Fibroblast of mammary gland (primary cell): Measurements from ENCODE around the gene IL23A.
"Not testable (repeated sequence)": the region's sequence is repeated elsewhere in the genome, so short reads cannot be mapped to it uniquely, and the experiment has no call there.

Experiments
- DNase-seq: peaks from one replicate; pipeline ENCODE4 v3.0.0-alpha.2; 2010; ENCODE audit warnings: low read depth
- H3K4me3 ChIP-seq: 2 replicates; pipeline ENCODE4 v1.5.1; 2011; ENCODE audit warnings: low read depth, mild to moderate bottlenecking, low read length, moderate library complexity; ENCODE audit not compliant: control insufficient read depth
- TF ChIP-seq, protein P1 (sequence below): conservative IDR thresholded peaks from 2 replicates; pipeline ENCODE4 v1.5.1; 2011; ENCODE audit warnings: low read depth, low read length, inconsistent platforms; ENCODE audit not compliant: control insufficient read depth, insufficient read depth

IL23A gene

GRCh38 chr12:56334490-56334793 lies 4.2 kb upstream of the IL23A start:
- no peak for DNase-seq
- TF ChIP-seq, protein P1, sequence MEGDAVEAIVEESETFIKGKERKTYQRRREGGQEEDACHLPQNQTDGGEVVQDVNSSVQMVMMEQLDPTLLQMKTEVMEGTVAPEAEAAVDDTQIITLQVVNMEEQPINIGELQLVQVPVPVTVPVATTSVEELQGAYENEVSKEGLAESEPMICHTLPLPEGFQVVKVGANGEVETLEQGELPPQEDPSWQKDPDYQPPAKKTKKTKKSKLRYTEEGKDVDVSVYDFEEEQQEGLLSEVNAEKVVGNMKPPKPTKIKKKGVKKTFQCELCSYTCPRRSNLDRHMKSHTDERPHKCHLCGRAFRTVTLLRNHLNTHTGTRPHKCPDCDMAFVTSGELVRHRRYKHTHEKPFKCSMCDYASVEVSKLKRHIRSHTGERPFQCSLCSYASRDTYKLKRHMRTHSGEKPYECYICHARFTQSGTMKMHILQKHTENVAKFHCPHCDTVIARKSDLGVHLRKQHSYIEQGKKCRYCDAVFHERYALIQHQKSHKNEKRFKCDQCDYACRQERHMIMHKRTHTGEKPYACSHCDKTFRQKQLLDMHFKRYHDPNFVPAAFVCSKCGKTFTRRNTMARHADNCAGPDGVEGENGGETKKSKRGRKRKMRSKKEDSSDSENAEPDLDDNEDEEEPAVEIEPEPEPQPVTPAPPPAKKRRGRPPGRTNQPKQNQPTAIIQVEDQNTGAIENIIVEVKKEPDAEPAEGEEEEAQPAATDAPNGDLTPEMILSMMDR: no peak
- peak overlapping the region; percentile 80 for H3K4me3 ChIP-seq

DNA sequence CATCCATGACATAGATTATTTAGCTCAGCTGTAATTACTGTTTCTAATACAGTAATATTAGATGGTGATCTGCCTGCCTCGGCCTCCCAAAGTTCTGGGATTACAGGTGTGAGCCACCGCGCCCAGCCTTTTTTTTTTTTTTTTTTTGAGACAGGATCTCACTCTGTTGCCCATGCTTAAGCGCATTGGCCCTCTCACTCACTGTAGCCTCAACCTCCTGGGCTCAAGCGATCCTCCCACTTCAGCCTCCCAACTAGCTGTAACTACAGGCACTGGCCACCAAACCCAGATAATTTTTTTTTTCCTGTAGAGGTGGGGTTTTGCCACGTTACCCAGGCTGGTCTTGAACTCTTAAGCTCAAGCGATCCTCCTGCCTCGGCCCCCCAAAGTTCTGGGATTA lies 3.2 kb upstream of the IL23A start:
- not testable (repeated sequence) for H3K4me3 ChIP-seq, DNase-seq

DNA sequence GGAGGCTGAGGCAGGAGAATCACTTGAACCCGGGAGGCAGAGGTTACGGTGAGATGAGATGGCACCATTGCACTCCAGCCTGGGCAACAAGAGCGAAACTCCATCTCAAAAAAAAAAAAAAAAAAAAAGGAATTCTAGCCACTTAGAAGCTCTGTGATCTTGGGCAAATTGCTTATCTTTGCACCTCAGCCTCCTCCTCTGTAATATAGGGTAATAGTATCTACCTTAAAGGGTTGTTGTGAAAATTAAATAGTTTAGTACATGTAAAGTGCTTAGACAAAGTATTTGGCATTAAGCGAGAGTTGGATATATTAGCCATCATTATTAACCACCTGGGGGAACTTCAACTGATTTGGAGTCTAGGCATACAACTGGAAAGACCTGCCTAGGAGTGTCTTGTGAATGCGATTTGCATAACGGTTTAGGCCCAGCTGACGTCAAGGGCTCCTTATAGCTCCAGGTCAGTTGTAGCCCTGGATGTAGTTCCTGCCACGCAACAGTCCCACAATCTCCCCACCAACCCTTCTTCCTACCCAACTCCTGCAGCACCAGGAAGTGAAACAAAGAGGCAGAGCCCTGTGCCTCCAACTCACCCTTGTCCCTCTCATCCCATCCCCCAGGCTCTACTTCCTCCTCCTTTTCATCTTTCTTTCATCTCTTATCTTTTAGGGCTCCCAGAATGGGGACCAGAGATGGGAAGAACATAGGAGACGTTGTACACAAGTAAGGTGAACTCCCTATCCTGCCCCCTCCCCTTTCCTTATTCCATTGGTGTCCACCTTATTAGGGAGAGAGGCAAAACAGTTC lies 2.1 kb upstream of the IL23A start:
- H3K4me3 ChIP-seq: no peak overlapping the region
- DNase-seq: no peak
- TF ChIP-seq, protein P1: no peak

DNA sequence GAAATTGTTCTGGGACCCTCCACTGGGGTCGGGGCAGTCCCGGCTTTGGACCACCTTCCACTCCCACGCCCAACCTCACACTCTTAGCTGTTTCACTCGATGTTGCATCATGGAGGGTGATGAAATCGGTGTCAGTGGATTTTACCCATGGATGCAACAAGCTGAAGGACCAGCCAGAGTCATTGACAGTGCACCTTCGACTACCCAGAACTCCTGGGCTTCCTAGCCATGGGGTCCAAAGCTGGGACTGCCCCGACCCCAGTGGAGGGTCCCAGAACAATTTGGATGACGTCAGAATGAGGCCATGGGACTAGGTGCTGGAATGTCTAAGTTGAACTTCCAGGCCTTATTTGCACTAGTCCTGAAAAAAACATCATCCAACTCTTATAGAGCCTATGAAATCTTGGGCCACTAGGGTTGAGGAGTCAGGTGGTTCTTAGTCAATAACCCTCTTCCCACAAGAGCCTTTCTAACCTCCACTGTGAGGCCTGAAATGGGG lies 882 bp upstream of the IL23A start:
- TF ChIP-seq, protein P1: no peak
- H3K4me3 ChIP-seq: no peak overlapping the region
- no peak for DNase-seq

GRCh38 chr12:56339158-56339422 lies 406 bp downstream of the IL23A start:
- no peak overlapping the region for H3K4me3 ChIP-seq
- no peak for DNase-seq
- TF ChIP-seq, protein P1: no peak

GRCh38 chr12:56341616-56342015 lies 2.9 kb downstream of the IL23A start:
- no peak overlapping the region for H3K4me3 ChIP-seq
- no peak for DNase-seq
- TF ChIP-seq, protein P1: no peak

DNA sequence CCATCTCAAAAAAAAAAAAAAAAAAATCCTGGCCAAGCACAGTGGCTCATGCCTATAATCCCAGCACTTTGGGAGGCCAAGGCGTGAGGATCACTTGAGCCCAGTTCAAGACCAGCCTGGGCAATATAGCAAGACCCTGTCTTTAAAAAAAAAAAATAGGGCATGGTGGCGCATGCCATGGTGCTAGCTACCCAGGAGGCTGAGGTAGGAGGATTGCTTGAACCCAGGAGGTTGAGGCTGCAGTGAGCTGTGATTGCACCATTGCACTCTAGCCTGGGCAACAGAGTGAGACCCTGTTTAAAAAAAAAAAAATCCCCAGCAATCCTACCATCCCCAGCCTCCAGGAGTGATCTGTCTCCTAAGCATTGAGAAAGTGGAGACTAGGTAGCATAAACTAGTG lies 3.6 kb downstream of the IL23A start:
- not testable (repeated sequence) for H3K4me3 ChIP-seq, DNase-seq

GRCh38 chr12:56346675-56347074 lies 8.0 kb downstream of the IL23A start:
- no peak overlapping the region for H3K4me3 ChIP-seq
- TF ChIP-seq, protein P1: peak; percentile 6
- DNase-seq: no peak

GRCh38 chr12:56347255-56347654 lies 8.6 kb downstream of the IL23A start:
- H3K4me3 ChIP-seq, DNase-seq: not testable (repeated sequence)
